GM23338 (cell line): ENCODE measurements around the gene NPFF. TPM values are rescaled to one million over a fixed set of nuclear protein-coding genes. Genes with fewer than 3 reads are reported as not detected.

Experiments
- ATAC-seq: fragments of 200-7000 bp; cut with Tn5 transposase; 3 replicates; pipeline ENCODE4 v1.9.1; 2020
- DNase-seq: peaks from one replicate; pipeline ENCODE4 v3.0.0-alpha.2; 2015; ENCODE audit warnings: low spot score
- H2AFZ ChIP-seq: fragments of 200-600 bp; sonication (generic); 2 replicates; pipeline ENCODE4 v1.8.0; 2016; ENCODE audit warnings: antibody characterized with exemption, mild to moderate bottlenecking, moderate library complexity
- H3F3A ChIP-seq: fragments of 200-600 bp; sonication (generic); replicated peaks from 2 replicates; pipeline ENCODE4 v1.8.0; 2017; ENCODE audit warnings: antibody characterized with exemption, mixed run types, low read depth
- H3K27ac ChIP-seq: fragments of 200-600 bp; sonication (generic); 2 replicates; pipeline ENCODE4 v1.6.1; 2016; ENCODE audit warnings: low read depth
- H3K27me3 ChIP-seq: fragments of 200-600 bp; sonication (generic); 2 replicates; pipeline ENCODE4 v1.8.0; 2016; ENCODE audit warnings: mild to moderate bottlenecking, mixed run types, moderate library complexity; ENCODE audit not compliant: insufficient read depth
- H3K36me3 ChIP-seq: fragments of 200-600 bp; sonication (generic); 2 replicates; pipeline ENCODE4 v1.8.0; 2016; ENCODE audit warnings: mild to moderate bottlenecking; ENCODE audit not compliant: insufficient read depth
- H3K4me1 ChIP-seq: fragments of 200-600 bp; sonication (generic); 2 replicates; pipeline ENCODE4 v1.8.0; 2016; ENCODE audit warnings: mild to moderate bottlenecking, moderate library complexity; ENCODE audit not compliant: insufficient read depth
- H3K4me2 ChIP-seq: fragments of 200-600 bp; sonication (generic); 2 replicates; pipeline ENCODE4 v1.7.1; 2017; ENCODE audit warnings: mixed run types
- H3K4me3 ChIP-seq: fragments of 200-600 bp; sonication (generic); 2 replicates; pipeline ENCODE4 v1.6.1; 2016; ENCODE audit warnings: mixed run types
- H3K79me2 ChIP-seq: fragments of 200-600 bp; sonication (generic); replicated peaks from 2 replicates; pipeline ENCODE4 v1.8.0; 2017; ENCODE audit warnings: mild to moderate bottlenecking; ENCODE audit not compliant: insufficient read depth
- H3K9me2 ChIP-seq: fragments of 200-600 bp; sonication (generic); 2 replicates; pipeline ENCODE4 v1.8.0; 2017; ENCODE audit not compliant: insufficient read depth
- H4K20me1 ChIP-seq: fragments of 200-600 bp; sonication (generic); replicated peaks from 2 replicates; pipeline ENCODE4 v1.8.0; 2017; ENCODE audit warnings: mild to moderate bottlenecking; ENCODE audit not compliant: insufficient read depth
- H3K27ac Mint-ChIP-seq: 2 replicates; pipeline ENCODE4 v1.8.0; 2020; ENCODE audit warnings: inconsistent platforms, mild to moderate bottlenecking, moderate library complexity, mixed read lengths
- H3K27me3 Mint-ChIP-seq: 3 replicates; pipeline ENCODE4 v1.8.0; 2022; ENCODE audit warnings: low read depth, mild to moderate bottlenecking, moderate library complexity, mixed read lengths, inconsistent platforms; ENCODE audit not compliant: insufficient read depth, poor library complexity
- H3K36me3 Mint-ChIP-seq: 3 replicates; pipeline ENCODE4 v1.8.0; 2021; ENCODE audit warnings: low read depth, mild to moderate bottlenecking, inconsistent platforms, moderate library complexity, mixed read lengths
- H3K4me1 Mint-ChIP-seq: 3 replicates; pipeline ENCODE4 v1.8.0; 2020; ENCODE audit warnings: mild to moderate bottlenecking, inconsistent platforms, mixed read lengths
- H3K4me3 Mint-ChIP-seq: 3 replicates; pipeline ENCODE4 v1.8.0; 2021; ENCODE audit warnings: moderate library complexity, mild to moderate bottlenecking, inconsistent platforms, mixed read lengths
- H3K9me3 Mint-ChIP-seq: 3 replicates; pipeline ENCODE4 v1.8.0; 2020; ENCODE audit warnings: moderate library complexity, mild to moderate bottlenecking, inconsistent platforms, mixed read lengths
- CREB1 ChIP-seq: fragments of 250-450 bp; sonication (Bioruptor Pico); IDR thresholded peaks from 2 replicates; pipeline ENCODE4 v1.5.0; 2020; ENCODE audit warnings: low read depth, mild to moderate bottlenecking, moderate library complexity
- EZH2 ChIP-seq: fragments of 200-600 bp; sonication (generic); IDR thresholded peaks from one replicate; pipeline ENCODE4 v1.8.0; 2017; ENCODE audit warnings: antibody characterized with exemption, mild to moderate bottlenecking, low read depth; ENCODE audit not compliant: unreplicated experiment
- EZH2phosphoT487 ChIP-seq: fragments of 200-600 bp; sonication (generic); IDR thresholded peaks from one replicate; pipeline ENCODE4 v1.8.1; 2018; ENCODE audit warnings: antibody characterized with exemption; ENCODE audit not compliant: unreplicated experiment
- JUNB ChIP-seq: IDR thresholded peaks from one replicate; pipeline ENCODE4 v1.6.1; 2016; ENCODE audit warnings: antibody characterized with exemption; ENCODE audit not compliant: unreplicated experiment
- NANOG ChIP-seq: IDR thresholded peaks from 2 replicates; pipeline ENCODE4 v1.6.1; 2016; ENCODE audit warnings: antibody characterized with exemption, borderline replicate concordance
- POLR2AphosphoS5 ChIP-seq: IDR thresholded peaks from 2 replicates; pipeline ENCODE4 v1.6.1; 2016; ENCODE audit warnings: antibody characterized with exemption, low read depth
- STAT1 ChIP-seq: IDR thresholded peaks from one replicate; pipeline ENCODE4 v1.6.1; 2016; ENCODE audit warnings: antibody characterized with exemption; ENCODE audit not compliant: unreplicated experiment
- ZNF114 ChIP-seq: fragments of 250-450 bp; sonication (Bioruptor Pico); IDR thresholded peaks from 2 replicates; pipeline ENCODE4 v1.5.0; 2020; ENCODE audit warnings: mild to moderate bottlenecking, moderate library complexity
- ZNF331 ChIP-seq: fragments of 250-450 bp; sonication (Bioruptor Pico); IDR thresholded peaks from 2 replicates; pipeline ENCODE4 v1.5.0; 2020; ENCODE audit warnings: low read depth, mild to moderate bottlenecking, moderate library complexity
- polyA plus RNA-seq: library from polyadenylated mRNA; unstranded; fragments of >200 nt; fragmentation: Nextera tagmentation; extraction: Ambion mirVana; gene quantifications from 2 replicates; pipeline ENCODE4 v1.2.1, GENCODE V29; 2016
- total RNA-seq: library from RNA; depleted of rRNA; stranded (reverse); fragments of >200 nt; shearing (Covaris generic); gene quantifications from 2 replicates; pipeline ENCODE4 v1.2.3, GENCODE V29; 2014
- TF ChIP-seq, protein P1 (sequence below), 2 experiments: fragments of 200-600 bp in 1 of 2; sonication (generic) in 1 of 2; conservative IDR thresholded peaks; 2 replicates each; pipeline versions ENCODE4 v1.5.1 to v1.6.1; 2016 to 2017; ENCODE audit warnings: antibody characterized with exemption in 2 of 2, low read depth in 2 of 2, mild to moderate bottlenecking in 2 of 2, moderate library complexity in 1 of 2
- TF ChIP-seq, protein P2 (sequence below): fragments of 250-450 bp; sonication (Bioruptor Pico); IDR thresholded peaks from 2 replicates; pipeline ENCODE4 v1.5.0; 2020; ENCODE audit warnings: mild to moderate bottlenecking, moderate library complexity
- TF ChIP-seq, protein P3 (sequence below): IDR thresholded peaks from one replicate; pipeline ENCODE4 v1.6.1; 2018; ENCODE audit warnings: antibody characterized with exemption; ENCODE audit not compliant: unreplicated experiment
- TF ChIP-seq, protein P4 (sequence below): IDR thresholded peaks from 2 replicates; pipeline ENCODE4 v1.6.1; 2016; ENCODE audit warnings: antibody characterized with exemption

The NPFF gene
- total and polyA plus RNA-seq, 2 experiments from 2014 or later = 0.69 to 0.71 TPM

DNA sequence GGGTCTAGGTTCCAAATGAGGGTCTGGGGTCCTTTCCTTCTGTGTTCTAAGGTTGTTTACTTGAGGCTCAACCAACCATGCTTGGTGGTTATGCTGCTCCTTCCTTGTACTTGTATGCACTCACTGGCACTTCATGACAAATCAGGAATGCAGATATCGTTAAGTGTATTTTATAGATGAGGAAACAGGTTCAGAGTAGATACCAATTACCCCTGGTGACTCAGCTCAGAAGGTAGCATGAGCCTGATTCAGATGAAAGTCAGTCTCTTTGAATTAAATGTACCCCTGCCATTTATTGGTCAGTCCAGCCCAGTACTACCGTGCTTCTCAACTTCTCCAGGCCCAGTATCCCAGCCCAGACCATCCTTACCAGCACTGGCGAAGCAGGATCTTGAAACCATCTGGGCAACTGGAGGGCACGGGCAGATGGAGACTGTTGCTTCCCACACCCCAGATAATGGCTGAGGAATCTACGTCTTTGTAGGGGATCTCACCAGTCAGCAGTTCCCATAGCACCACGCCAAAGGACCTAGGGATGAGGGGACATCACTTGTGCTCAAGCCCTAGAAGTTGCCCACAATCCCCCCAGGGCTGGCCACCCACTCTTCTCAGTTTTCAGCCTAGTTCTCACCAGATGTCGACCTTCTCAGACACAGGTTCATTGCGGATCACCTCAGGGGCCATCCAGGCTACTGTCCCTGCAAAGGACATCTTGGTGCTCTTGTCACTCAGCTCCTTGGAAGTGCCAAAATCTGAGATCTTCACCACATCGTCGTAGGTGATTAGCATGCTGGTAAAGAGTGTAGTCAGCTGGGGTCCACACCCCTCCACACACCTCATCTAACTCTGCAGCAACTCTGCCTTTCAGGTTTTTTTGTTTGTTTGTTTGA is 22.4 kb downstream of the NPFF start:
- no peaks in the 10 kb centered on the region; the same call in 2 of the 3 replicates for H3K9me3 Mint-ChIP-seq
- Histone ChIP-seq H3K36me3 (peaks cover 11% of the 10 kb centered on the region; the same call in 1 of the 2 replicates), H3K27me3 (no peaks in the 10 kb centered on the region), H2AFZ (no peak overlapping the region), H3K4me2 (no peak overlapping the region), H3K79me2 (no peaks in the 10 kb centered on the region), H3K27ac (no peak overlapping the region), H3K9me2 (no peaks in the 10 kb centered on the region), H3K4me1 (peaks cover 9% of the 10 kb centered on the region), H3K4me3 (no peak overlapping the region), H4K20me1 (peaks cover 40% of the 10 kb centered on the region), H3F3A (peaks cover 27% of the 10 kb centered on the region)
- H3K27me3 Mint-ChIP-seq = peaks cover 38% of the 10 kb centered on the region
- ATAC-seq = no peak
- peaks cover 17% of the 10 kb centered on the region for H3K4me1 Mint-ChIP-seq
- DNase-seq = no peak
- peaks cover 62% of the 10 kb centered on the region for H3K36me3 Mint-ChIP-seq
- TF ChIP-seq, protein P1, sequence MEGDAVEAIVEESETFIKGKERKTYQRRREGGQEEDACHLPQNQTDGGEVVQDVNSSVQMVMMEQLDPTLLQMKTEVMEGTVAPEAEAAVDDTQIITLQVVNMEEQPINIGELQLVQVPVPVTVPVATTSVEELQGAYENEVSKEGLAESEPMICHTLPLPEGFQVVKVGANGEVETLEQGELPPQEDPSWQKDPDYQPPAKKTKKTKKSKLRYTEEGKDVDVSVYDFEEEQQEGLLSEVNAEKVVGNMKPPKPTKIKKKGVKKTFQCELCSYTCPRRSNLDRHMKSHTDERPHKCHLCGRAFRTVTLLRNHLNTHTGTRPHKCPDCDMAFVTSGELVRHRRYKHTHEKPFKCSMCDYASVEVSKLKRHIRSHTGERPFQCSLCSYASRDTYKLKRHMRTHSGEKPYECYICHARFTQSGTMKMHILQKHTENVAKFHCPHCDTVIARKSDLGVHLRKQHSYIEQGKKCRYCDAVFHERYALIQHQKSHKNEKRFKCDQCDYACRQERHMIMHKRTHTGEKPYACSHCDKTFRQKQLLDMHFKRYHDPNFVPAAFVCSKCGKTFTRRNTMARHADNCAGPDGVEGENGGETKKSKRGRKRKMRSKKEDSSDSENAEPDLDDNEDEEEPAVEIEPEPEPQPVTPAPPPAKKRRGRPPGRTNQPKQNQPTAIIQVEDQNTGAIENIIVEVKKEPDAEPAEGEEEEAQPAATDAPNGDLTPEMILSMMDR (conservative IDR thresholded peaks at IDR 0.05; ENCODE audit: low read depth in 2 of 2) = no peak
- TF ChIP-seq STAT1 = no peak
- TF ChIP-seq JUNB = no peak
- no peak for TF ChIP-seq ZNF331
- TF ChIP-seq, protein P2, sequence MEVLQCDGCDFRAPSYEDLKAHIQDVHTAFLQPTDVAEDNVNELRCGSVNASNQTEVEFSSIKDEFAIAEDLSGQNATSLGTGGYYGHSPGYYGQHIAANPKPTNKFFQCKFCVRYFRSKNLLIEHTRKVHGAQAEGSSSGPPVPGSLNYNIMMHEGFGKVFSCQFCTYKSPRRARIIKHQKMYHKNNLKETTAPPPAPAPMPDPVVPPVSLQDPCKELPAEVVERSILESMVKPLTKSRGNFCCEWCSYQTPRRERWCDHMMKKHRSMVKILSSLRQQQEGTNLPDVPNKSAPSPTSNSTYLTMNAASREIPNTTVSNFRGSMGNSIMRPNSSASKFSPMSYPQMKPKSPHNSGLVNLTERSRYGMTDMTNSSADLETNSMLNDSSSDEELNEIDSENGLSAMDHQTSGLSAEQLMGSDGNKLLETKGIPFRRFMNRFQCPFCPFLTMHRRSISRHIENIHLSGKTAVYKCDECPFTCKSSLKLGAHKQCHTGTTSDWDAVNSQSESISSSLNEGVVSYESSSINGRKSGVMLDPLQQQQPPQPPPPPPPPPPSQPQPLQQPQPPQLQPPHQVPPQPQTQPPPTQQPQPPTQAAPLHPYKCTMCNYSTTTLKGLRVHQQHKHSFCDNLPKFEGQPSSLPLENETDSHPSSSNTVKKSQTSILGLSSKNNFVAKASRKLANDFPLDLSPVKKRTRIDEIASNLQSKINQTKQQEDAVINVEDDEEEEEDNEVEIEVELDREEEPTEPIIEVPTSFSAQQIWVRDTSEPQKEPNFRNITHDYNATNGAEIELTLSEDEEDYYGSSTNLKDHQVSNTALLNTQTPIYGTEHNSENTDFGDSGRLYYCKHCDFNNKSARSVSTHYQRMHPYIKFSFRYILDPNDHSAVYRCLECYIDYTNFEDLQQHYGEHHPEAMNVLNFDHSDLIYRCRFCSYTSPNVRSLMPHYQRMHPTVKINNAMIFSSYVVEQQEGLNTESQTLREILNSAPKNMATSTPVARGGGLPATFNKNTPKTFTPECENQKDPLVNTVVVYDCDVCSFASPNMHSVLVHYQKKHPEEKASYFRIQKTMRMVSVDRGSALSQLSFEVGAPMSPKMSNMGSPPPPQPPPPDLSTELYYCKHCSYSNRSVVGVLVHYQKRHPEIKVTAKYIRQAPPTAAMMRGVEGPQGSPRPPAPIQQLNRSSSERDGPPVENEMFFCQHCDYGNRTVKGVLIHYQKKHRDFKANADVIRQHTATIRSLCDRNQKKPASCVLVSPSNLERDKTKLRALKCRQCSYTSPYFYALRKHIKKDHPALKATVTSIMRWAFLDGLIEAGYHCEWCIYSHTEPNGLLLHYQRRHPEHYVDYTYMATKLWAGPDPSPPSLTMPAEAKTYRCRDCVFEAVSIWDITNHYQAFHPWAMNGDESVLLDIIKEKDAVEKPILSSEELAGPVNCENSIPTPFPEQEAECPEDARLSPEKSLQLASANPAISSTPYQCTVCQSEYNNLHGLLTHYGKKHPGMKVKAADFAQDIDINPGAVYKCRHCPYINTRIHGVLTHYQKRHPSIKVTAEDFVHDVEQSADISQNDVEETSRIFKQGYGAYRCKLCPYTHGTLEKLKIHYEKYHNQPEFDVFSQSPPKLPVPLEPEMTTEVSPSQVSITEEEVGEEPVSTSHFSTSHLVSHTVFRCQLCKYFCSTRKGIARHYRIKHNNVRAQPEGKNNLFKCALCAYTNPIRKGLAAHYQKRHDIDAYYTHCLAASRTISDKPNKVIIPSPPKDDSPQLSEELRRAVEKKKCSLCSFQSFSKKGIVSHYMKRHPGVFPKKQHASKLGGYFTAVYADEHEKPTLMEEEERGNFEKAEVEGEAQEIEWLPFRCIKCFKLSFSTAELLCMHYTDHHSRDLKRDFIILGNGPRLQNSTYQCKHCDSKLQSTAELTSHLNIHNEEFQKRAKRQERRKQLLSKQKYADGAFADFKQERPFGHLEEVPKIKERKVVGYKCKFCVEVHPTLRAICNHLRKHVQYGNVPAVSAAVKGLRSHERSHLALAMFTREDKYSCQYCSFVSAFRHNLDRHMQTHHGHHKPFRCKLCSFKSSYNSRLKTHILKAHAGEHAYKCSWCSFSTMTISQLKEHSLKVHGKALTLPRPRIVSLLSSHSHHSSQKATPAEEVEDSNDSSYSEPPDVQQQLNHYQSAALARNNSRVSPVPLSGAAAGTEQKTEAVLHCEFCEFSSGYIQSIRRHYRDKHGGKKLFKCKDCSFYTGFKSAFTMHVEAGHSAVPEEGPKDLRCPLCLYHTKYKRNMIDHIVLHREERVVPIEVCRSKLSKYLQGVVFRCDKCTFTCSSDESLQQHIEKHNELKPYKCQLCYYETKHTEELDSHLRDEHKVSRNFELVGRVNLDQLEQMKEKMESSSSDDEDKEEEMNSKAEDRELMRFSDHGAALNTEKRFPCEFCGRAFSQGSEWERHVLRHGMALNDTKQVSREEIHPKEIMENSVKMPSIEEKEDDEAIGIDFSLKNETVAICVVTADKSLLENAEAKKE (CRISPR knock-in tag) = no peak
- TF ChIP-seq EZH2phosphoT487 = no peak
- no peak for TF ChIP-seq NANOG
- TF ChIP-seq, protein P3, sequence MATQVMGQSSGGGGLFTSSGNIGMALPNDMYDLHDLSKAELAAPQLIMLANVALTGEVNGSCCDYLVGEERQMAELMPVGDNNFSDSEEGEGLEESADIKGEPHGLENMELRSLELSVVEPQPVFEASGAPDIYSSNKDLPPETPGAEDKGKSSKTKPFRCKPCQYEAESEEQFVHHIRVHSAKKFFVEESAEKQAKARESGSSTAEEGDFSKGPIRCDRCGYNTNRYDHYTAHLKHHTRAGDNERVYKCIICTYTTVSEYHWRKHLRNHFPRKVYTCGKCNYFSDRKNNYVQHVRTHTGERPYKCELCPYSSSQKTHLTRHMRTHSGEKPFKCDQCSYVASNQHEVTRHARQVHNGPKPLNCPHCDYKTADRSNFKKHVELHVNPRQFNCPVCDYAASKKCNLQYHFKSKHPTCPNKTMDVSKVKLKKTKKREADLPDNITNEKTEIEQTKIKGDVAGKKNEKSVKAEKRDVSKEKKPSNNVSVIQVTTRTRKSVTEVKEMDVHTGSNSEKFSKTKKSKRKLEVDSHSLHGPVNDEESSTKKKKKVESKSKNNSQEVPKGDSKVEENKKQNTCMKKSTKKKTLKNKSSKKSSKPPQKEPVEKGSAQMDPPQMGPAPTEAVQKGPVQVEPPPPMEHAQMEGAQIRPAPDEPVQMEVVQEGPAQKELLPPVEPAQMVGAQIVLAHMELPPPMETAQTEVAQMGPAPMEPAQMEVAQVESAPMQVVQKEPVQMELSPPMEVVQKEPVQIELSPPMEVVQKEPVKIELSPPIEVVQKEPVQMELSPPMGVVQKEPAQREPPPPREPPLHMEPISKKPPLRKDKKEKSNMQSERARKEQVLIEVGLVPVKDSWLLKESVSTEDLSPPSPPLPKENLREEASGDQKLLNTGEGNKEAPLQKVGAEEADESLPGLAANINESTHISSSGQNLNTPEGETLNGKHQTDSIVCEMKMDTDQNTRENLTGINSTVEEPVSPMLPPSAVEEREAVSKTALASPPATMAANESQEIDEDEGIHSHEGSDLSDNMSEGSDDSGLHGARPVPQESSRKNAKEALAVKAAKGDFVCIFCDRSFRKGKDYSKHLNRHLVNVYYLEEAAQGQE = no peak
- TF ChIP-seq, protein P4, sequence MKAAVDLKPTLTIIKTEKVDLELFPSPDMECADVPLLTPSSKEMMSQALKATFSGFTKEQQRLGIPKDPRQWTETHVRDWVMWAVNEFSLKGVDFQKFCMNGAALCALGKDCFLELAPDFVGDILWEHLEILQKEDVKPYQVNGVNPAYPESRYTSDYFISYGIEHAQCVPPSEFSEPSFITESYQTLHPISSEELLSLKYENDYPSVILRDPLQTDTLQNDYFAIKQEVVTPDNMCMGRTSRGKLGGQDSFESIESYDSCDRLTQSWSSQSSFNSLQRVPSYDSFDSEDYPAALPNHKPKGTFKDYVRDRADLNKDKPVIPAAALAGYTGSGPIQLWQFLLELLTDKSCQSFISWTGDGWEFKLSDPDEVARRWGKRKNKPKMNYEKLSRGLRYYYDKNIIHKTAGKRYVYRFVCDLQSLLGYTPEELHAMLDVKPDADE = no peak
- TF ChIP-seq ZNF114 (CRISPR knock-in tag) = no peak
- TF ChIP-seq POLR2AphosphoS5 = no peak; the same call in none of the 2 replicates
- no peak for TF ChIP-seq EZH2
- TF ChIP-seq CREB1 = no peak
- H3K27ac Mint-ChIP-seq = no peak overlapping the region
- H3K4me3 Mint-ChIP-seq = no peak overlapping the region
